ENCODE measurements around the gene LRRC14B. TPM values are rescaled to one million over a fixed set of nuclear protein-coding genes. Genes with fewer than 3 reads are reported as not detected.

The LRRC14B gene
- total and polyA plus RNA-seq, 2 donors from 2014 or later: not detected

- no peak overlapping the region for H3K9ac ChIP-seq (ENCODE audit: low read length in 3 of 3)
These were observed 23.2 kb upstream of the LRRC14B start for GRCh38 chr5:167982-168660.

GRCh38 chr5:169071-169727 is 22.1 kb upstream of the LRRC14B start:
- Histone ChIP-seq H3K9me3 (ENCODE audit: control insufficient read depth in 2 of 3, insufficient read depth in 1 of 3, low read length in 3 of 3) (no peaks in the 10 kb centered on the region), H3K27me3 (ENCODE audit: control insufficient read depth, insufficient read depth, low read length) (no peaks in the 10 kb centered on the region), H3K9ac (ENCODE audit: low read length in 3 of 3) (no peak overlapping the region), H3K27ac (ENCODE audit: low read depth in 2 of 2, low read length in 2 of 2) (no peak overlapping the region), H3K36me3 (ENCODE audit: control insufficient read depth in 2 of 3, insufficient read depth in 3 of 3, low read length in 3 of 3) (no peaks in the 10 kb centered on the region), H3K4me3 (ENCODE audit: low read length in 3 of 3) (no peak overlapping the region), H3K4me1 (ENCODE audit: control insufficient read depth in 2 of 3, insufficient read depth in 2 of 3, low read depth in 1 of 3, low read length in 3 of 3) (no peaks in the 10 kb centered on the region)
- FAIRE-seq: no peak
- DNase-seq: peak in 1 of 5 donors; percentile 41
- intact Hi-C loops (cut with DNase I): no loop called here
- no peak for TF ChIP-seq CTCF (IDR thresholded peaks at IDR 0.05; ENCODE audit: borderline replicate concordance, extremely low read depth, insufficient read depth)

More at GRCh38 chr5:167982-168660, 23.2 kb upstream of the LRRC14B start:
- H3K4me1 ChIP-seq (ENCODE audit: control insufficient read depth in 2 of 3, insufficient read depth in 2 of 3, low read depth in 1 of 3, low read length in 3 of 3): no peaks in the 10 kb centered on the region
- no peak overlapping the region for H3K27ac ChIP-seq (ENCODE audit: low read depth in 2 of 2, low read length in 2 of 2)
- intact Hi-C loops (cut with DNase I): no loop called here
- DNase-seq (peak in 2 of 5 donors; percentile 30 to 51), FAIRE-seq (no peak)
- H3K4me3 ChIP-seq (ENCODE audit: low read length in 3 of 3): no peak overlapping the region
- no peaks in the 10 kb centered on the region for H3K9me3 ChIP-seq (ENCODE audit: control insufficient read depth in 2 of 3, insufficient read depth in 1 of 3, low read length in 3 of 3)
- no peaks in the 10 kb centered on the region for H3K36me3 ChIP-seq (ENCODE audit: control insufficient read depth in 2 of 3, insufficient read depth in 3 of 3, low read length in 3 of 3)
- TF ChIP-seq CTCF (IDR thresholded peaks at IDR 0.05; ENCODE audit: borderline replicate concordance, extremely low read depth, insufficient read depth): no peak
- no peaks in the 10 kb centered on the region for H3K27me3 ChIP-seq (ENCODE audit: control insufficient read depth, insufficient read depth, low read length)

- FAIRE-seq (no peak), DNase-seq (no peak)
- H3K4me3 ChIP-seq (ENCODE audit: low read length in 3 of 3): no peak overlapping the region
- intact Hi-C loops (cut with DNase I): no loop called here
- H3K27me3 ChIP-seq (ENCODE audit: control insufficient read depth, insufficient read depth, low read length): no peaks in the 10 kb centered on the region
- H3K9me3 ChIP-seq (ENCODE audit: control insufficient read depth in 2 of 3, insufficient read depth in 1 of 3, low read length in 3 of 3): no peaks in the 10 kb centered on the region
- no peaks in the 10 kb centered on the region for H3K36me3 ChIP-seq (ENCODE audit: control insufficient read depth in 2 of 3, insufficient read depth in 3 of 3, low read length in 3 of 3)
- H3K27ac ChIP-seq (ENCODE audit: low read depth in 2 of 2, low read length in 2 of 2): no peak overlapping the region
- no peaks in the 10 kb centered on the region for H3K4me1 ChIP-seq (ENCODE audit: control insufficient read depth in 2 of 3, insufficient read depth in 2 of 3, low read depth in 1 of 3, low read length in 3 of 3)
- no peak overlapping the region for H3K9ac ChIP-seq (ENCODE audit: low read length in 3 of 3)
- no peak for TF ChIP-seq CTCF (IDR thresholded peaks at IDR 0.05; ENCODE audit: borderline replicate concordance, extremely low read depth, insufficient read depth)
These were observed 21.6 kb upstream of the LRRC14B start for GRCh38 chr5:169728-170094.

Measured in kidney (tissue), 14 donors.